CD4-positive, alpha-beta T cell treated with Interleukin-21 for 1 hour (primary cell): ENCODE measurements around the gene FAM237A.
A peak's percentile ranks its signal among the peaks of the same experiment; 100 is the strongest.

Source experiments
- DNase-seq: peaks from one replicate; pipeline ENCODE4 v3.0.0-alpha.2; 2020

FAM237A gene

DNA sequence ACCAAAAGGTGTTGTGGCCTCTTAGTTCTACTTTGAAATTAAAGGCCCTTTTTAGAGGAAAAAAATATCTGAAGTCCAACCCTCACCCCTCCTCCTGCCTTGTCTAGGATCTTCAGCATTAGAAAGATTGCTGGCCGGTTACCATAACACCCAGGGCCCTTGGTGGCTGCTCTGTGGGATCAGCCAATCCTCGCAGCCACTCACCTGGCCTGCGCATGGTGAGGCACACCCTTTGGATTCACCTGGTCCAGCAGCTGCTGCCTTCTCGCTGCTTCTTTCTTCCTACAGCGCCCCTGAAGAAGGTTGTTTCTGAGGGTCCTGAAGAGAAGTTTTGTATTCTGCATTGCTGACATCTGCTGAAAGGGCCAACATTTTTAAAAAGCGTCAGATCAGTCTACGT is 50.7 kb downstream of the FAM237A start:
- no peak for DNase-seq

DNA sequence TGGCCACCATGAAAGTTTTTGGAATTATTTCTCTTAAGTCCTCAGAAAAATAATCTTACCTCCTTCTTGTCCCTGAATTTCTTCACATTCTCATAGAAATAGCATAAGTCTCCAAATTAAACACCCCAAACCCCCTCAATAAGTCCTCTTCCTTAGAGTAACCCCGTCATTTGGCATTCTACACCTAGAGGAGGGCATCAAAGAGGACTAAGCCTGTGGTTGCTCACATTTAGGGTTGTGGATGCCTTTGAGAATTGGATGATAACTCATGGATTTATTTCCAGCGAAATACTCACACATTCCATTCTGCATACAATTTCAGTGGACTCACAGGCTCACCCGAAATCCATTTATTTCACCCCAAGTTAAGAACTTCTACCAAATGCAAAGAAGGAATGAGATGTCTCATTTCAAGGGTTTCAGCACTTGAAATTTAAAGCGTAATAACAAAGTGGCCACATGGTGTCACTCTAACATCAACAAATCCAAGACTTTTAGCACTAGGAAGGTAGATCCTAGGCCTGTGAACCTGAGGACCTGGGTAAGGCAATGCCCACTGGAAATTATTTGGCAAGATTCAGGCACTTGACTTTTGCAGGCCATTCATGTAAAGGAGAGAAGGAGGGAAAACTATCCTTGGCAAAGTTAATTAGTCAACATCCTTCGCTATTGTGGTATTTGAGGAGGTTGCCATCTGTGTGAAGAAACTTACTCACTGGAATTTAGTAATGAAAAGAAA is 51.3 kb downstream of the FAM237A start:
- peak; percentile 57 for DNase-seq

DNA sequence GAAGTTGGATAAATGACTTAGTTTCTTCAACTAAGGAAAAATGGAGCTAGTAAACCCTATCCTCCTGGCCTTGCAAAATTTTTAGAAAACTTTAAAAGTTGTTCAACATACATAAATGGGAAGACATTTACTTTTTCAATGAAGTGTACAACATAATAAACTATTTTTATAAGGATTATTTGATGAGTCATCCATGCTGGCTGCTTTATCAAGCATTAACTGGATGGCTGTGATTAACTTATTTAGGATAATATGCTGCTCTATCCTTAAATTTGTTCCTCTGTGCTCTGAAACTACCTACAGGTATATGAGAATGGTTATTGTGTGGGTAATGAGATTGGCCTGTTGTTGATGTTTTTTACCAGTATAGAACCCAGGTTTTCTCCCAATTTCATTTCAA is 54.6 kb downstream of the FAM237A start:
- DNase-seq: no peak

DNA sequence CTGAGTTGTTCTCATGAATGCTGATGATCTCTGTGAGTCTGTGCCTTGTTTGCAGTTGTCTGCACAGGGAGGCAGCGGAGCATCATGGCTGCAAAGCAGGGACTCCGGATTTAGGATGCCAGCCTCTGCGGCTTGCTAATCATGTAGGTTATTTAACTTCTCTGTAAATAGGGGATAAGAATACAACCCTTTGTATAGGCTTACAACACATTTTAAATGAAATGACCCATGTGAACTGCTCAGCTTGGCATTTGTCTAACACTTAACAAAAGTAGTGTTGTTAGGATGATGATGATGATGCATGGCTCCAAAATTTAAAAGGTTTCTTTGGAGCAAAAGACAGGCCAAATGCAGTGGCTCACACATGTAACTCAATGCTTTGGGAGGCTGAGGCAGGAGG is 56.5 kb downstream of the FAM237A start:
- no peak for DNase-seq
